GM18520 (cell line): ENCODE measurements around the gene TM4SF18.
"Not testable (repeated sequence)": the region's sequence is repeated elsewhere in the genome, so short reads cannot be mapped to it uniquely, and the experiment has no call there.

ENCODE experiments used
- ATAC-seq: cut with Tn5 transposase; IDR thresholded peaks from one replicate; pipeline ENCODE4 v1.9.1; 2021; ENCODE audit not compliant: unreplicated experiment

Gene TM4SF18

DNA sequence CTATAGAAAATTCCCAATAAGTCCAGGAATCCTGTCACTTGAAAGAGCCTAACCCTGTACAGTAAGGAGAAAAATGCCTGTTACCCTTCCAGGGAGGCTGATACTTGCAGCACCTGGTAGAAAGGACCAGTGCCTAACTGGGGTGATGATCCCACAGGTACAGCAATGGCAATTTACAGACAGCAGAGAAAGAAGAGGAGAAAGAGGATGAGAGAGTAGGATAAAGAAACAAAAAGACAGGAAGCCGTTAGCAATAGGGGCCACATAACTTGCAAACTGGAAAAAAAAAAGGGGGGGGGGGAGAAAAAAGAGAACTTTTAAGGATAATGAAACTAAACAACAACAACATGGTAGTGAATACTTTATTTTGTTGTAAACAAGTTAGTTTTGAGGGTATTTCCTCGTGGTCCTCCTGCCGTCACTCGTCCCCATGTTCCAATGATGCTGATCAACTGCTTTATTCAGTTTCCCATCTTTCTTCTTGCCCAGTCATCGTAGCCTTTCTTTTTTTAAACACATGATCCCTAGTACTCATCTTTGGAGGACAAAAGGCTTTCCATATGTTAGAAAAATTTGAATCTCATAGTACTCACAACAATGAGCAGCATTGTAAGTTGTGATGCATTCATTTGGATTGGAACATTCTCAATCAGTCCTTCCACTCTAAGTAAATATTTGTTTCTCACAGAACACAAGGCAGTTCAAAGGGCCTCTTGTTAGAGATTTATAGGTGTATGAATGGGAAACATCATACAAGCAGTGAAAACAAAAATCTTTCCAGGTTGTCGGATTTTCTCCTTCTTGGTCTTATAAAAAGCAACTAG, 35.5 kb upstream of the TM4SF18 start:
- no peak for ATAC-seq

DNA sequence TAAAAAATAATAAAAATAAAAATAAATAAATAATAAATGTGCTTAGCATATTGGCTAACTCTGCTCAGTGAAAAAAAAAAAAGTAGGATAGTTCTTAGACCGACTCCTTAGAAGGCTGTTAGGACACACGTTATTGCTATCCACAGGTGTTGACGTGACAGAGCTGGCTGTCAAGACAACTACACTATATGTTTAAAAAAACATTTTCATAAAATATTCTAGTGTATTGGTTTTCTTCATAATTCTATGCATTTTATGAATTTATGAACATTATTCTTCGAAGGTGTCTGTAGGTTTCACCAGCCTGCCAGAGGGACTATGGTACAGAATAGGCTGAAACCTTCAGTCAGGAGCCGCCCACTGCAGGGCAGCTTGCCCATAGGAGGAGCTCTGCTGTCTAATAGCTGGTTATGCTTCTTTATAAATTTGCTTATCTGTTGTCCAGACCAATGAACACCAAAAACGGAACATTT, 34.8 kb upstream of the TM4SF18 start:
- no peak for ATAC-seq

DNA sequence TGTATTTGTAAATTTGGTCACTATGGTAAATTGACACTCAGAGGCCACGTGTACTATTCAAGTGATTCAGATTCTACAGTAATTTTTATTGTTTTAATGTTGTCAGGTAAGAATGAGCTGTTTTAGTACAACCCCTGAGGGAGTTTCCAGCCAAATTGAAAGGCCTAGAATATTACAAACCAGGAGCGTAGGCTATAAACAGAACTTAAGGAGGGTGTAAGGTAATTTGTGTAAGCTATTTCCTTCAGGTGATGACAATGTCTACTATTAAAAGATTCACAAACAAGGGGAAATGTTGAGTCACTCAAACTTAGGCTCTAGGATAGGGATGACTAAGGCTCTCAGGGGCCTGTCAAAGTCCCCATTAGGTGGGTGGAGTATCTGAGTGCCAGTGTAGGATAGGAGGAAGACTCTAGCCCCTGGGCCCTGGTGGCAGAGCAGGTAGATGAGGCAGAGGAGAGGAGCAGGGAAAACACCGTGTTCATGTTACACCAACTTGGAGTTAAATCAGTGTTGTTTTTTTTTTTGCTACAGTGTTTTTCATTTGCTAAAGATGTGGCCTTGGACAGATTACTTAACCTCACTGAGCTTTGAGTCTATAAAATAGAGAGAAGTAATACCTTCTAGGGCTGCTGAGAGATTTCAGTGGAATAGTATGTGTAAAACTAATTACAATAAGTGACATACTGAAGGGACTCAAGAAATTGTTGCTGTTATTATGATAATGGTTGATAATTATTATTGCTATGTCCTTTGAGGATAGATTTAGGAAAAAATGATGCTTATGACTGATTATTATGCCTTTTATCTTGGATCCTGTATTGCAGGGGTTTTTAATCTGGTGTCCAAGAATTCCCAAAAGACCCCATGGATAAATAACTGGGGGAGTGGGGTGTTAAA, 33.8 kb upstream of the TM4SF18 start:
- no peak for ATAC-seq

DNA sequence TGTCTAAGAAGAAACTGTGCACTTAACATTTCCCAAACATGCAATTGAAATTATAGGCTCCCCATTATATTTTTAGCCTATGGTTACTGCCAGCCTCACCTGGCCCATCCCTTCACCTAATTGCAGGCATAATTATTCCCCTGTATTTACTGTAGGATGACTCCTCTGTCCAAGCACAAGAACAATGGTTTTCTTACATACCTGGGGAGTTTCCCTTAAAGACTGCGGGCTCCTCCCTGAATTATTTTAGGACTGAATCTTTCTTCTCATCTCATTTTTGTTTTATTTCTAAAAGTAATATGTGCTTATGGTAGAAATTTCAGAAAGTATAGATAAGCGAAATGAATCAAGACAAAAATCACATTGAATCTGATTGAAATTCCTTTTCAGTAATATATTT, 32.6 kb upstream of the TM4SF18 start:
- ATAC-seq = no peak

DNA sequence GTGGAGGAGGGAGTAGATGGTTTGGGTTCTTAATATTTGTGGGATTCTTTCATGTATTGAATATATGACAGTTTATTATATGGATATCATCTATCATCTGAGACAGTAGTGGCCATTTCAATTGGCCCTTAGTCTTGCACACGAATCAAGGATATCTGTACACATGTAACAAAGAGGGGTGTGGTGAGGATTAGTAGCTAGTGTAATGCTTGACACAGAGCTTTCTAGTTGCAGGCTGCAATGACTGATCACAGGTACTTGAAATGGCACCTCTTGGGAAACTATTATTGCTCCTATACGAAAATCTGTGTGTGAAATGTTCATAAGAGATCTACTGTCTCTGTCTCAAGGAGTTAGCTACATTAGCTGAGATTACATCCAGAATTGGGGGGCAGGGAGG, 31.2 kb upstream of the TM4SF18 start:
- ATAC-seq = no peak

DNA sequence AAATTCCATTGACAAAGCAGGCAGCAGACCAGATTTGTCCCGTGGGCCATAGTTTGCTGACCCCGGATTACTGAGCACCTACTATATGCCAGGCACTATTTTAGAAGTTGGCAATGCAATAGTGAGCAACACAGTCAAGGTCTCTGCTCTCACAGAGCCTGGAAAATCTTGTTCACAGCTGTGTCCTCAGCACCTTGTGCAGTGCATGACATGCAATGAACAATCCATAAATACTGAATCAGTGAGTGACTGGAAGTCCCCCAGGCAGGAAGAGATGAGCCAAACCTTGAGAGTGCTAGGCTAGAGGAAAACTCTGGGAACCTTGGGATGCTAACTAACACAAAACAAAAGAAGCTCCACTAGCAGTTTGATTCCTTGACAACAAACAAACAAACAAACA, 29.6 kb upstream of the TM4SF18 start:
- ATAC-seq = no peak

DNA sequence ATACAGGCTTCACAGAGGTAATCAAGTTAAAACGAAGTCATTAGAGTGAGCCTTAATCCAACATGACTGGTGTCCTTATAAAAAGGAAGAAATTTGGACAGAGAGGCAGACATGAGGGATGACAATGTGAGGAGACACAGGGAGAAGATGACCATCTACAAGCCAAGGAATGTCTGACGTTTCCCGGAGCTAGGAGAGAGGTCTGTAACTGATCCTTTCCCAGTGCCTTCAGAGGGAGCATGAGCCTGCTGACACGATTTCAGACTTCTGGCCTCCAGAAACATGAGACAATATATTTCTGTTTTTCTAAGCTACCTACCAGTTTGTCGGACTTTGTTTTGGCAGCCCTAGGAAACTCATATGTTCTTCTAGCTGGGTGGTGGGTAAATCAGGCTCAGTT, 28.9 kb upstream of the TM4SF18 start:
- no peak for ATAC-seq

DNA sequence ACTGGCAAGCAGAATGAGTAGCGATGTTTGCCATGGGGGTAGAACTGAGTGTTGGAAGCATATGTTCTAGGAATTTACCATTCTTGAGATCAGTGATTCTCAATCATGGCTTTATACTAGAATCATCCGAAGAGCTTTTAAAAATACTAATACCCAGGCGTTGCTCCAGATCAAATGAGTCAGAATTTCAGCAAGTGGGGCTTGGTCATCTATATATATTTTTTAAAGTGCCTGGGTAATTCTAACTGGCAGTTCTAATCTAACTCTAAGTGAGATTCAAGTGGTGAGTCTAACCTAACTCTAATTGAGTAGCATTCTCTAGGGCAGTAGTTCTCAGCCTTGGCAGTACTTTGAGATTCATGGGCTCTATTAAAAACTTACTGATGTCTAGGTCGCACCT, 23.2 kb upstream of the TM4SF18 start:
- no peak for ATAC-seq

DNA sequence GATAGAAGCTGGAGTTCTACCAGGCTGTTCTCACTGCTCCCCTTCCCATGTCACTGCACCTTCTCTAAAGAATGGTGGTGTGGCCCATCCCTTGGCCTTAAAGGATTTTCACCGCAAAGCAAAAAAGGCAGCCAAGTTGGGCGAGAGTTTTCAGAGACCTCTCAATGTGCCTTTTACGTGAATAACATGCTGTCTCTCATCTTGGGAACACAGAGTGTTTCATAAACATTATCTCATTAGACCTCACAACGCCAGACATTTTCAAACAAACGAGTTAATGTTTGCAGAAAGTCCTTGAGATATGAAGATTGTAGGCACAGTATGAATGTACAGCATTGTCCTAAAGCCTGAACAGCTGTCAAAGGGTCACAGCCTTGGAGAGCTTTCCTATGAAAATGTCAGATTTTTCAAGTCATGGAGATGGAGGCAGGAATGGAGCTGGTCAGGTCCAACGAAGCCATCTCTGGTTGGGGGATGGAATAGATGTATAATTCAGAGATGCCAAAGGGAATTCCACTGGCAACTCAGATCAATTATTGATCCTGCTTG, 22.7 kb upstream of the TM4SF18 start:
- no peak for ATAC-seq

DNA sequence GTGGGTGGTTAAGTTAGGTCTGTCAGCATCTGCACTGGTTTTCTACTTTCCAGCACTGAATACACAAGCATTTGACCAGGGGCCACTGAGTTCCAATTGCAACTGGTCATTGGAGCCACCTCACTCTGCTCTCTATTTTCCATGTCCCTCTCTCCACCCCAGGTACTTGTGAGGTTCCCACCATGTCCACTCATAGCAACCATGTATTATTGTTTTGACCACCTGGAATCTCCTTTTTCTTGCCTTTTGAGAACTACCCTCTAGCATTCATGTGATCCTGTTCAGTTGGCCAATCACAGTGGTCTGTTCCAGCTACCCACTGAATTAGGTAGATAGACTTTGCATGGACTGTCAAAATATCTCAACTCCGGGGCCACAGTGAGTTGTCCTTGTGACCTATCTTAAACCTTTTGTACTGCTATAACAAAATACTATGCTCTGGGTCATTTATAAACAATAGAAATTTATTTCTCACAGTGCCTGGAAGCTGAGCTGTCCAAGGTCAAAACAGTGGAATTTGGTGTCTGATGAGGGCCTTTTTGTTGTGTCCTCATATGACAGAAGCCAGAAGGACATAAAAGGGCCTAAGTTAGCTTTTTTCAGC, 20.2 kb upstream of the TM4SF18 start:
- ATAC-seq = no peak

DNA sequence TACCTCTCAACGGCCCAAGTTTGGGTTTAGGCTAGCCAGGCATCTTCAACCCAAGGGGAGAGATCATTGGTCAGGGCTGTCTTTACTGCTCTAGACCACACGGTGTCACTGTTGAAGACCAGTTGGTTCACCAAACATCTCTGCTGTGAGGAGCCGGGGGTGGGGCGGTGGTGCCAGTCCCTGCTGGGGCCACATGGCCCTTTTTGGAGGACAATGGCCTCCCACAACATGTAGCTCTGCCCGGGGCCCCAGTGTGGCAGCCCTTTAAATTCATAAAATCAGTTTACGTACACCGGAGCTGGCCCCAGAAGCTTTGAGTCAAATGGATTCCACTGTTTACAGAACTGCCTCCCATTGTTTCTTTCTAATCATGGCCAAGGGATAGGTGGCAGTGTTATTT, 19.1 kb upstream of the TM4SF18 start:
- no peak for ATAC-seq

DNA sequence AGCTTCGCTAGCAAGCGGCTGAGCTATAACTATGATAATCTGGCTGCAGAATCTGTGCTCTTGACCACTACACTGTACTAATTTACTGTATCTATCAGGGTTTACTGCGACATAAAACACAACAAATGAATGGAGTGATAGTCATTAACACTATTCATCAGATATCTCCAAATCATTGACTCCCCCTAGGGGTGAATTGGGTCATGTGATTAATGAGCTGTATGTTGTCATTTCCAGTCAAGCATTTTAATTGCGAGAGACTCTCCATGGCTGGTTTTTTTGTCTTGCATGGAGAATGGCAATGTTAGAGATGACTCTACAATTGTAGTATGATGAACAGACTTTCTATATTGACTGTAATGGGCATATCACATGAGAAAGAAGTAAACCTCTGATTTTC, 10.5 kb upstream of the TM4SF18 start:
- ATAC-seq = no peak

DNA sequence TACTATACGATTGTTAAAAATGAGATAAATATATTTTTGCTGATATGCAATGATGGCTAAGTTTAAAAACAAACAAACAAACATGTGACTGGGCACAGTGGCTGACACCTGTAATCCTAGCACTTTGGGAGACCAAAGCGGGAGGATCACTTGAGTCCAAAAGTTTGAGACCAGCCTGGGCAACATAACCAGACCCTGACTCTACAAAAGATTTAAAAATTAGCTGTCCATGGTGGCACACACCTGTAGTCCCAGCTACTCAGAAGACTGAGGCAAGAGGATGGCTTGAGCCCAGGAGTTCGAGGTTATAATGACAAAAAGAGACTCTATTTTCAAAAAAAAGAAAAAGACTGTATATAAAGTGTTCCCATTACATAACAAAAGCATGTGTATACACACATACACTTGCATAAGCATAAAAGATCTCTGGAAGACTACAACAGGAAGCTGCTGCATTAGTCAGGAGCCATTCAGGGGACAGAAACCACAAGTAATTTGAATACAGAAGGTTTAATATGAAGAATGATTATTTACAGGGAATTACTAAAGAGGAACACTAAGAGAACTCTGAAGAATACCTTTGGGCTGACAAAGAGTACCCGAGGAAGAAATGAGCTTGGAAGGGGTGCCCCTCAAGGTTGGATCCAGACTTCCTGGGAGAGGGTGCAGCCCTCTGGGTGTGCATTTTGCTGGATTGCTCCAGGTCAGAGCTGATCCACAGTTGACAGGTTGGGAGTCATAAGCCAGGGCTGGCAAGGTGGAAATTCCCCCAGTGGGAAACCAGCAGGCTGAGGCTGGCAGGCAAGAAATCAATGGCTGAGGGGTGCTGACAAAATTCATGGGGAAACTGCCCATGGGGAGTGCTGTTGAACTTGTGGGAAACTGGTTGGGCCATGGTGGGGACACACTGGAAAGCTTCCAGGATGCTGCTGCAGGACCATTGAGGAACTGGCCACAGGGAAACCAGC, 9.3 kb upstream of the TM4SF18 start:
- ATAC-seq = no peak

DNA sequence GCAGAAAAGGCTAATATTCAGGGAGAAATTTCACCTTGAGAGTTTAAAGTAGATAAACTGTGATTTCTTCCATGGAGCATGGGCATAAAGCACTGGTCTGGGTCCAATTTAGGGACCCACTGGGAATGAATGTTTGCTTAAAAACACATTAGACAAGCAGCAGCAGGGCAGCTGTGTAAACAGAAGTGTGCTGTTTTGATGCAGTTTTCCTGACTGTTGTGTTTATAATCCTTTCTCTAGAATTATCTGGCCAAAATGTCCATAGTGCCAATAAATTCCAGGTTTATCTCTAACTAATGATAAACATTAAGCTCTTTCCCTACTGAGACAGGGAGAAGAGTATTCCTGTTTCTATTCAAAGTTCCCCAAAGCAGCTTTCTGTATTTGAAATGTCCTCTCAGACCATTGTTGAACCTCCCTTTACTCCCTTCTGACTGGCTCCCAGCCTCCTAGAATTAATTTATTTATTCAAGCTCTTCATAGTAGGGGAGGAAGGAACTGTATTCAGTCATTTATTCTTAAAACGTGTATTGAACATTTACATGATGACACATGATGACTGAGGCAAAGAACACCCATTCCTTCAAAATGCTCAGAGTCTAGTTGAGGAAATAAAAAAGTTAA, 7.0 kb upstream of the TM4SF18 start:
- ATAC-seq = no peak

DNA sequence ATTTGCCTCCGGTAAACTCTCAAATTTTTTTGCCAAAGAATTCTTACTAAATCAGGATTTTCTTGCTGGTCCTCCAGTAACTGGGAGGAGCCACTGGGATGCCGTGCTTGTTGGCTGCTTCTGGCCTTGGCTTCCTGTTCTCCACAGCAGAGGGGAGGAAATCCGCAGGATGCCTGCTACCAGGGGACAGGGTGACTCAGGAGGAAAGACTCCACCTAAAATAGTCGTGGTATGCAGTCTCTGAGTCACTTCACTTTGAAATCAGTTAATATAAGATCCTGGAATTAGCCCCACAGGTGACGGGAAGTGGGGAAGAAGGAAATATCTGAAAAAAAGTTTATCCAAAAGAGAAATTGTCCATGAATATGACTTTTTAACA, 6.5 kb upstream of the TM4SF18 start:
- ATAC-seq = no peak

DNA sequence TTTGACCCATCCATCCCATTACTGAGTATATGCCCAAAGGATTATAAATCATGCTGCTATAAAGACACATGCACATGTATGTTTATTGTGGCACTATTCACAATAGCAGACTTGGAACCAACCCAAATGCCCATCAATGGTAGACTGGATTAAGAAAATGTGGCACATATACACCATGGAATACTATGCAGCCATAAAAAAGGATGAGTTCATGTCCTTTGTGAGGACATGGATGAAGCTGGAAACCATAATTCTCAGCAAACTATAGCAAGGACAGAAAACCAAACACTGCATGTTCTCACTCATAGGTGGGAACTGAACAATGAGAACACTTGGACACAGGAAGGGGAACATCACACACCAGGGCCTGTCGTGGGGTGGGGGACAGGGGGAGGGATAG, 4.0 kb upstream of the TM4SF18 start:
- not testable (repeated sequence) for ATAC-seq

DNA sequence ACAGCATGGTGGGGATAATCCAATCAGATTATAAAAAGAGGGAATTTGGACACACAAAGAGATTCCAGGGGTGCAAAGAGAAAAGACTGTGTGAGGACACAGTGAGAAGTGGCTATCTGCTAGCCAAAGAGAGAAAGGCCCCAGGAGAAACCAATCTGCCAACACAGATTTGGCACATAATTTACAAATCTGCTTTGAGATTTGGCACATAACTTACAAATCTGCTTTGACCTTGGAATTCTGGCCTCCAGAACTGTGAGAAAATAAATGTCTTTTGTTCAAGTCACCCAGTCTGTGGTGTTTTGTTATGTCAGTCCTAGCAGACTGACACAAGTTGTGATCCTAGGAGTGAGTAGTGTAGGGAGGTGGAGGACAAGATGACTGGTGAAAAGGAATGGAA, 3.5 kb upstream of the TM4SF18 start:
- ATAC-seq = no peak

DNA sequence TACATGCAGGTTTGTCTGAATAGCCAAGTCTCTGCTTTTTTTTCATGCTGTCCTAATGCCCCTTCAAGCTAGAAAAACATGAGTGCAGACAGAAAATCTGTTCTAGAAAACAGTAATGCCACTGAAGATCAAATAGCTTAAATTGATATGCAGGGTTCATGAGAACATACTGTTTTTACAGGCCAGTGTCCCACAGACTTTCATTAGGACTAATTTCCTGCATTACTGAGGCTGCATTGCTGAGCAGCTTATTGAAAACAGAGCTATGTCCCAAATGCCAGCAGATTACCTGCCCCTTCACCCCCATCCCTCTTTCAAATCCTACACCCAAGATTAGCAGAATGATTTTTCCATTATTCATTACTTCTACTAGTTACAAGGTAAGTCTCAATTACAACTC, 665 bp downstream of the TM4SF18 start:
- no peak for ATAC-seq

DNA sequence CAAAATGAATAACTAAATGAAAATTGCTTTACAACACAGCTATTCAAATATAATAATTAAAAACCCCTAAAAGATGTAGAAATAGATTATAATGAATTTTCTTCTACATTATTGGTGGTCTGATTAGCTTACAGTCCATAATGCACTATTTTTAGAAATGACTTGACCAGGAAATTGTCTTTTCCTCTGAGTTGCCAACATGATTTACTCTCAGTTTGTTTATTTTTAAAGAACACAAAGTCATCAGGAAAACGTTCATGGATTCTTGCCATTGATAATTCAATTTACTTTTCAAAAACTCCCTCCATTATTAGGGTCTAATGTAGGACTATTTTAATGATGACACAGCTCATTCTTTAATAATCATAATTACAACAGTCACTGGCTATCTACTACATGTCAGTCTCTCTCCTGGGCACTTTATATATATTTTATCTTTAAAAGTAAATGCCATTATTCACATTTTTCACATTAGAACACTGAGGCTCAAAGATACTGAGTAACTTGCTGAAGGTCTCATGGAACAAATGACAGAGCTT, 1.1 kb downstream of the TM4SF18 start:
- ATAC-seq = no peak

DNA sequence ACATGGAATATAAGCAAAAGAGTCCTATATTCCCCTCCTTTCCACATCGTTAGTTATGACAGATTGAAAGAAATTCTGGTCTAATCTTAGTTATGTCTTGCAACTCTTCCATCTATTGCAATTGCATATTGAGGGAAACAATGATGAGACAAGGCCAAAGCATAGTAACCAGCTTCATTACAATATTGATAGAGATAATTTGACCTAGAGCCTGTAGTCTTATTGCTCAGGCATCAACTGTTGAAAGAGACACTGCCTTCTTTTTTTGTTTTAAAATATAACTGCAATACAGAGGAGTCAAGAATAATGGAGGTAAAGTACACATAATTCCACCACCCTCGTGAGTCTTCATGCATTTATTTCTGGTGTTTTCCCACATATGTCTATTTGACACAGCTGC, 2.0 kb downstream of the TM4SF18 start:
- ATAC-seq = no peak
